ENCODE data around the gene CHCHD10.

- TF ChIP-seq CTCF (IDR thresholded peaks at IDR 0.05) (no peak), POLR2A (IDR thresholded peaks at IDR 0.05) (no peak)
Measured at GRCh38 chr22:23754220-23754919, 13.4 kb downstream of the CHCHD10 start, which contains the start of gene VPREB3.
